ENCODE data around the gene FIGNL1. TPM values are rescaled to one million over a fixed set of nuclear protein-coding genes. Genes with fewer than 3 reads are reported as not detected.

Gene FIGNL1
- 10.7 and 14.5 TPM in 2 replicates for total RNA-seq (2022)
- Bru-seq, nascent RNA, result percentile 61 among the genes with signal in this experiment
- BruChase-seq, experiment 1, labeled RNA remaining after a 6-hour chase, result percentile 78 among the genes with signal in this experiment
- BruChase-seq, experiment 2, labeled RNA remaining after a 2-hour chase, result percentile 85 among the genes with signal in this experiment
- long read RNA-seq, transcript FIGNL1-206 (4 exons, 3,626 nt), result minor isoform, 5 of 45 reads
- long read RNA-seq, transcript FIGNL1-213 (3 exons, 3,368 nt), result major isoform, 6 of 45 reads
- long read RNA-seq, partial matches to known transcripts, result 1 of 45 reads
- long read RNA-seq, other reads (novel, unspliced or antisense), result 23 of 45 reads

GRCh38 chr7:50449881-50450589, at the start of gene FIGNL1:
FIGNL1 (minus strand) TSS chr7:50450350; CDS start chr7:50447287, 3,063 bp downstream.
- no peaks in the 10 kb centered on the region for H3K27me3 Mint-ChIP-seq (ENCODE audit: insufficient read depth, unreplicated experiment)
- H3K27ac Mint-ChIP-seq (ENCODE audit: low read depth, unreplicated experiment), result peak within 1 kb of the TSS; percentile 59
- POLR2A ChIA-PET, result interaction anchor here (0.6 to 0.8 kb wide), 6 partner anchors 48 to 684 kb away, joined by 3 read pairs; no protein-coding TSS in a partner anchor
- CTCF ChIA-PET, result interaction anchor here (0.6 to 2.4 kb wide), 4 partner anchors 18 to 711 kb away, joined by 3 to 13 read pairs (median 4); no protein-coding TSS in a partner anchor
- no TSS peak for BruUV-seq (replicated peaks)
- no peaks in the 10 kb centered on the region for H3K9me3 Mint-ChIP-seq (ENCODE audit: unreplicated experiment)
- peaks cover 22% of the 10 kb centered on the region for H3K4me1 Mint-ChIP-seq (ENCODE audit: insufficient read depth, unreplicated experiment)
- H3K4me3 Mint-ChIP-seq (ENCODE audit: unreplicated experiment), result peak within 1 kb of the TSS; percentile 92
- peak; percentile 73 for DNase-seq (ENCODE audit: unreplicated experiment)
- no peak for TF ChIP-seq CTCF (IDR thresholded peaks at IDR 0.05; ENCODE audit: unreplicated experiment)
- intact Hi-C loops (cut with micrococcal nuclease), result no loop called here
- no peaks in the 10 kb centered on the region for H3K36me3 Mint-ChIP-seq (ENCODE audit: insufficient read depth, unreplicated experiment)

- Mint-ChIP-seq H3K27ac (ENCODE audit: low read depth, unreplicated experiment) (peak overlapping the region; percentile 89), H3K4me1 (ENCODE audit: insufficient read depth, unreplicated experiment) (peaks cover 67% of the 10 kb centered on the region), H3K9me3 (ENCODE audit: unreplicated experiment) (no peaks in the 10 kb centered on the region), H3K27me3 (ENCODE audit: insufficient read depth, unreplicated experiment) (no peaks in the 10 kb centered on the region), H3K36me3 (ENCODE audit: insufficient read depth, unreplicated experiment) (no peaks in the 10 kb centered on the region), H3K4me3 (ENCODE audit: unreplicated experiment) (peak overlapping the region; percentile 5)
- ChIA-PET POLR2A (interaction anchor here (1.1 to 2.1 kb wide), 4 partner anchors 10 to 36 kb away, joined by 3 to 11 read pairs (median 5); no protein-coding TSS in a partner anchor), CTCF (interaction anchor here (1.1 to 4.5 kb wide), 5 partner anchors 31 to 661 kb away, joined by 3 to 24 read pairs (median 7); no protein-coding TSS in a partner anchor)
- intact Hi-C loops (cut with micrococcal nuclease), result no loop called here
- TF ChIP-seq CTCF (IDR thresholded peaks at IDR 0.05; ENCODE audit: unreplicated experiment), result no peak
- DNase-seq (ENCODE audit: unreplicated experiment), result no peak
- BruUV-seq (replicated peaks), result no TSS peak
These were observed 48.9 kb upstream of the FIGNL1 start for GRCh38 chr7:50499092-50499491.

GRCh38 chr7:50497968-50498367, 47.8 kb upstream of the FIGNL1 start:
- Mint-ChIP-seq H3K36me3 (ENCODE audit: insufficient read depth, unreplicated experiment) (no peaks in the 10 kb centered on the region), H3K27me3 (ENCODE audit: insufficient read depth, unreplicated experiment) (no peaks in the 10 kb centered on the region), H3K9me3 (ENCODE audit: unreplicated experiment) (no peaks in the 10 kb centered on the region), H3K4me1 (ENCODE audit: insufficient read depth, unreplicated experiment) (peaks cover 56% of the 10 kb centered on the region), H3K4me3 (ENCODE audit: unreplicated experiment) (no peak overlapping the region), H3K27ac (ENCODE audit: low read depth, unreplicated experiment) (peak overlapping the region; percentile 85)
- no TSS peak for BruUV-seq (replicated peaks)
- no peak for TF ChIP-seq CTCF (IDR thresholded peaks at IDR 0.05; ENCODE audit: unreplicated experiment)
- DNase-seq (ENCODE audit: unreplicated experiment), result peak; percentile 88
- ChIA-PET CTCF (interaction anchor here (1.1 to 4.5 kb wide), 8 partner anchors 9 to 664 kb away, joined by 3 to 24 read pairs (median 4); no protein-coding TSS in a partner anchor), POLR2A (interaction anchor here (0.6 to 2.1 kb wide), 9 partner anchors 9 to 663 kb away, joined by 3 to 11 read pairs (median 4); no protein-coding TSS in a partner anchor)
- intact Hi-C loops (cut with micrococcal nuclease), result no loop called here

Measured in MCF 10A (cell line).